GM21737 (cell line): ENCODE measurements around the gene CNOT4.
"Not testable (repeated sequence)": the region's sequence is repeated elsewhere in the genome, so short reads cannot be mapped to it uniquely, and the experiment has no call there.

Experiments
- ATAC-seq: cut with Tn5 transposase; IDR thresholded peaks from one replicate; pipeline ENCODE4 v1.9.1; 2021; ENCODE audit warnings: mild to moderate bottlenecking, moderate library complexity; ENCODE audit not compliant: unreplicated experiment

CNOT4 gene

DNA sequence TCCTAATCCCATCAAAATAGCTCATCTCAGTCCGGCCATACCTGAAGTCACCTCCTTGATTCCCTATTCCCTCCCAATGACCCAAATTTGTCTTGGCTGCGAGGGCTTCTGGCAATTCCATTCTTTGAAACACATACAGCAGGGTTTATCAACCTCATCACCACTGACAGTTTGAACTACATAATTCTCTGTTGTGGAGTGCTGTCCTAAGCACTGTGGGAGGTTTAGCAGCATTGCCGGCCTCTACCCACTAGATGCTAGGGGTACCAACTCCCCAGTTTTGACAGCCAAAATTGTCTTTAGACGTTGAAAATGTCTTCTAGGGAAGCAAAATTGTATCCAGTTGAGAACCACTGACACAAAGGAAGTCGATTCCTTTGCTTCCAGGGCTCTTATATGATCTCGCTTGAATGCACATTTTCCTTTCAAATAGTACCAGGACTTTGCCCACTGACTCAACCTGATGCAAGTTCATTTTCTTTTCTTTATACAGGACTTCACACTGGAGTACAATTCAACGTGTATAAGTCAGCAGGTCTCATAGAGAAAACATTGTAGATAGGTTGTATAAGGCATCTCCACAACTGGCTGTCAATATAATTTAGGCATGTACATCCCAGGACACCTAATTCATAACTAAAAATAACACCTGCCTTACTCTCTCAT, 142.9 kb downstream of the CNOT4 start:
- ATAC-seq: no peak

DNA sequence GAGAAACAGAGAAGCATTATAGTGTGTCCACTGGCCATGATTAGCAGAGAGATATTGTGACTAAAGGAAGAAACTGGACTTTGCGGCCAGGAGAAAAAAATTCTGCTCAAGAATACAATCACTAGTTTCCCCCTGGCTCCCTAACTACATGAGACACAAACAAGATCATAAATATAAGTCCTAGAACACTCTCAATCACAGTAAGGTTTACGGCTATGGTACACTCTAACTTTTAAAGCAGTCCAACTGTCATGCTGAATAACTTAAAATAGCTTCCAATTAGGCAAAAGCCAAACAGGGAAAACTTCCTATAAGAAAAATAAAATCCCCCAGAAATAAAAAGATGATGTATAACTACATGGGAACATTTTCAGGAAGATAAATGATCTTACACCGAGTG, 144.2 kb downstream of the CNOT4 start:
- ATAC-seq: no peak

DNA sequence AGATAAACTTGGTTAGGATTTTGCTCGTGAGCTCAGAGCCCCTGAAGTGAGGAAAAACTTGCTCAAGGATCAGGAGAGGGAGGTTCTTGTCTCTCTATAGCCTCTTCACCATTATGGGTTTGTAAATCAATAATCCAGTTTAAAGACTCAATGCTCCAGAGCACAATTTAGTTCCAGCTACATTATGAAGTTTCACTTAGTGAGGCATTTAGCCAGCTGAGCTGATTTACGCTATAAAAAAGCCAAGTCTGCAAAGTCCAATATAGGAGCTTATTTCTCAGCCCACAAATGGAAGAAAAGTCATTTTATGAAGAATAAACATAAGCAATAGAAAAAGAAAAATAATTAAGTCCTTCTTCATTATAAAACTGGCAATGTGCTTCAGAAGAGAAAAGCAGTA, 145.7 kb downstream of the CNOT4 start:
- ATAC-seq: no peak

DNA sequence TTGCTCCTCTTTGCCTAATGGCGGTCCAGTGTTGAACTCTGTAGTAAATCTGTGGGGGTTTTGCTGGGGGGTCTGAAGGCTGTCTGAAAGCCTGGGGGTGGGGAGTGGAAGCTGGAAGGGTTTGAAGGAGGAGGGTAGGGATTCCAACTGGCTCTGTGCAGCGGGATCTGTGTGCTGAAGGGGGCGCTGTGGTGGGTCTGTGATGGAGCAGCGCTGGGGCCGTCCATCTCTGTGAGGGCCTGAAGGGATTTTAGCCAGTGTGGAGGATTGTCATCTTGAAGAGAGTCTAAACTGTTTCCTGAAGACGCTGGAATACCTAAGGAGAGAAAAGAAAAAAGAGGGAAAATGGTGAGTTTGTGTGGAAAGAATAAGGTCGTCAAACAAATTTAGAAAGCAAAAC, 147.0 kb downstream of the CNOT4 start:
- no peak for ATAC-seq

DNA sequence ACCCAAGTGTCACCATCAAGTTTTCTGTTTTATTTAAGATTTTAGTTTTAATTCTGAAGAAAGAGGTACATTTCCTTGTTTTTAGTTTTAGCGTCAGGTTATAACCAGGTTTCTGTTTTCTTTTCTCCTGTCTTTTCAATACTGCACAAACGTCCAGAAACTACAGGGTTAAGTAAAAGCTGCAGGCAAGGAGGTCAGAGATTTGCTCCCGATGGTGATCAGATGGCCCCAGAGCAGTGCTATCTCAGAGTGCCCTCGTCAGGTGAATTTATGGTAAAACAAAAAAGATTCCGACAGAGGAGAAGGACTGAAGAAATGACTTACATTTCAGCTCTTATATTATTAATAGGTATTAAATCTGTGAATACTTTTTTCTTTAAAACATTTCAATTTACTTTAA, 148.1 kb downstream of the CNOT4 start:
- ATAC-seq: no peak

DNA sequence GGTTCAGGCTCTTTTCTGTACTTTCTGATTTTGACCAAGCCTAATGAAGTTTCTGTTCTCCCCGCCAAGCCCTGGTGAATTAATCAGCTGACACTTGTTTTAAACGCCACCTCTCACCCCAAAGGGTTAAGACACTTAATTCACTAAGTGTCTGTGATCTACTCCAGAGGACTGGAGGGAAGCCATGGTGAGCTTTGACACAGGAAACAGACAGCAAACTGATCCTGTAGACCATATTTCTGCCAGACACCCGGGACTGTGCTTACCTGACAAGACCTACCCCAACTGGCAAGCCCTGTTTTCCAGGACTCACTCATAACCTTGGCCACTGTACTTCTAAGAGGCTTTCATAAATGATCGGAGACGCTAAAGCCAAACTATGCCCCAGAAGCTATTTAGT, 150.3 kb downstream of the CNOT4 start:
- no peak for ATAC-seq

DNA sequence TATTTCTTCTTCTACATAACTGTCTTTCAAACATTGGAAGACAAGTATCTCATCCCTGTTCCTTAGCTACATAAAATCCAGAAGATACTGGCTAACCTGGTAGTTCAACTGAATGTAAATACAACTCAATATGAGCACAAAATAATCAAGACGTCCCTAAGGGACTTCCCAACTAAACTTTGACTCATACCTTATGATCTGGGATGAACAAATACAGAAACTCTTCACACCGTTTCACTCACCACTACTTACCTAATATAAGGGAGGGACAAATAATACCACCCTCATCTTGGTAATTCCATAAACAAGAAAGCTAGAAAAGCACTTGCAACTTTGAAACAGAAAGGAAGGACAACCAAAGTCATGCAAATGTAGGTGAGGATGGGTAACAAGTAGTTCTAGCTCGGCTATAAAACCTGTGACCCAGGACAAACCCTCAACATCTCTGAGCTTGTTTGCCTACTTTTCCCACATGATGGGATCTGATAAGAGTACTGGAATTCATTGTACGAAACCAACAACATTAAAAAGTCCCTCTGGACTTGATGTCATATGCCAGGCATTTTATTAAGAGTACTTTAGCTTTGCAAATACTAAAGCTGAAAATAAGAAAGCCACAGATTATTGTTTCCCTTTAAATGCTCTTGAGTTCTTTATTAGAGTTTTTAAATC, 154.4 kb downstream of the CNOT4 start:
- no peak for ATAC-seq

DNA sequence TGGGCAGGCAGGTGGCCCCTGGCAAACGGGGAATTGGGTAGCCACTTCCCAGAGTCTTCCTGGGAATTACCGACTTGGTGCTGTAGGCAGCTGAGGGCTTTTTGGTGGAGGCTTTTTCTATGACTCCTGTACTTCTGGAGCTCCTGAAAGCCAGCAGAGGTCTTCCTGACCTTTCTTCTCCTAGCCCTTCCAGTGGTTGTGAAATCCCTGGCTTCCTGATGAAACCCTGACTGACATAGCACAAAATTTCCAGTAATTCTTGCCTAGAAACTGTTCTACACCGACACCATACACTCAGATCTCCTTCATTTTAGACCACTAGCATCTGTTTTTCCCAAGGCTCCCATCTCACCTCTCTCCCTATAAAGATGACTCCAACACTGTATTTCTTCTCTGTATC, 156.1 kb downstream of the CNOT4 start:
- ATAC-seq: no peak

DNA sequence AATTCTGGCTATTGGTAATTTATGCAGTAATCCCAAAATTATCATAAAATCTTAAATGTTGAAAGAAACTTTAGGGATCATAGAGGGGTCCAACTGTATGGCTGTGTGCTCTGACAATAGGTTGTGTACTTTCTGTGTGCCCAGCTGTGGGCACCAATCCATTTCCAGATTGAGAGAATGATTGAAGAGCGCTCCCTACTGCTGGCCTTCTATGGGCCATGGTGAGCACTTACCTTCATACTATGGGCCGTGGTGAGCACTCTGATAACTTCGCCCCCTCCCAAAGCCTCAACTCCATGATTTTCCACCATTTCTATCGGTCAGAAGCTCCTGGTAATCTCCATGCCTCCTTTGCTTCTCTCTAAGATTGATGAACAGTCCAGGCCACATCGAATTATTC, 157.6 kb downstream of the CNOT4 start:
- no peak for ATAC-seq

DNA sequence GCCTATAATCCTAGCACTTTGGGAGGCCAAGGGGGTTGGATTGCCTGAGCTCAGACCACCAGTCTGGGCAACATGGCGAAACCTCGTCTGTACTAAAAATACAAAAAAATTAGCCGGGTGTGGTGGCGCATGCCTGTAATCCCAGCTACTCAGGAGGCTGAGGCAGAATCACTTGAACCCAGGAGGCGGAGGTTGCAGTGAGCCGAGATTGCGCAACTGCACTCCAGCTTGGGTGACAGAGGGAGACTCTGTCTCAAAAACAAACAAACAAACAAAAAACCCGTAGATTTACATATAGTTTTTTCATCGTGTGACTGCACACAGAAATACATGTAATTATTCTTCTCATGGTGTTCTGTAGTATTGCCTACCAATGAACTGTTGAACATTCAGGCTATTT, 158.8 kb downstream of the CNOT4 start:
- ATAC-seq: not testable (repeated sequence)

DNA sequence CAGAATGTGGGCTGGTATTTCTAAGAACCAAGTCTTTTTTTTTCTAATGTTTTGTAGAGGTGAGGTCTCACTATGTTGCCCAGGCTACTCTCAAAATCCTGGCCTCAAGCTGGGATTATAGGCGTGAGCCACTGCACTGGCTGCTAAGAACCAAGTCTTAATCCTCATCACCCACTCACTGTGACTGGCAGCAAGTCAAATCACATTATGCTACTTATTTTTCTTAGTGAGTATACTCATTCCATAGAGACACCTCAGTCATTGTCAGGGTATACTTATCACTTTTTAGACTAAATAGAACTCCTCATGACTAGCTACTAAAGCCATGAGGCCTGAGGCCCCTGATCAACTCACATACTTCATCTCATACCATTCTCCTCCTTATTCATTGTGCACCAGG, 160.2 kb downstream of the CNOT4 start:
- no peak for ATAC-seq

DNA sequence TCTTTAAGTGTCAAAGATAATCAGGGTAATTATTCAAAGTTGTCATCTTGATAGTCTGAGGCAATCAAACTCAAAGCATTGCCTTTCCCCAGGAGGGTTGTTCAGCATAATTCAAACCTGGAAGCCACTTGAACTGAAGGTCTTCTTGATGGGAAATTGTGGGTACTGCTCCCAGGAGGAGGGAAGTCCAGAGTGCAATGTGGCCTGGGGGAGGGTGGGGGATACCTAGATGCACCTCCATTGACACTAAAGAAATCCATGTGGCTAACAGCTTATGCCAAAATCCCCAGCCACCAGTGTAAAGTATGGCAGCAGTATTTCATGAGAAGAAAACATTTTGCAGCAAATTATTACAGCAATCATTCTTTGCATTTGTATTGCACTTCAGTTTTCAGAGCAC, 161.4 kb downstream of the CNOT4 start:
- ATAC-seq: no peak

DNA sequence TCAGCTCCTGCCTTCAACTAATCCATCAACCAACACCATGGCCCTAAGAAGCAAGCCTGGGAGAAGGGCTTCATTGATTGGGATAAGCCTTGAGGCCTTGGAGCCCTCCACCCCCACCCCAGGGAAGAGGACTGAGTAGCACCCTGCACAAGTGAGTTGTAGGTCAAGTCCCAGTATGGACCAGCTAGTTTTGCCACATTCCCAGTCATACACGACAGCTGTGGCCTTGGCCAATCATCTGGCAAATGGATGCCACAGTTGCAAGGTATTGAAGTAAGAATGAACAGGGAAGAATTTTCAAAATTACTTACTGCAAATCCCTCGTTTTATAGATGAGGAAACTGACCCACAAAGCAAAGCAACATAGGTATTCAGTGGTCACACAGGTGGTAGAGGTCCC, 166.5 kb downstream of the CNOT4 start:
- no peak for ATAC-seq

DNA sequence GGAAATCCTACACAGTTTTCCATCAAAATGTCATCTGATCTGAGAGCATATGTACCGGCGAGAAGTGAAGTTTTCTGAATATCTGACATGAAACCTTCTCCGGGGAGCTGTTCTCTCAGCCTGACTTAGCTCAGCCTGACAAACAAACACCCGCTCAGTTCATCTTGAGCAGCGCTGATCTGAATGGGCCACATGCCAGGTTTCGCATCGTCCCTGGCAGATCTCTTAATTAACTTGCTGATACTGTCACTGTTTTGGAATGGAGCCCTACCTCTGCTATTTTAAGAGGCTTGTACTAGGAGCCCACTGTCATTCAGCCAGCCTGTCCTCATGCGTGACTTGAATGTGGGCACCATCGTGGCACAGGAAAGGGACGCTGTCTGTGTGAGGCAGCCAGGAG, 167.0 kb downstream of the CNOT4 start:
- ATAC-seq: no peak

DNA sequence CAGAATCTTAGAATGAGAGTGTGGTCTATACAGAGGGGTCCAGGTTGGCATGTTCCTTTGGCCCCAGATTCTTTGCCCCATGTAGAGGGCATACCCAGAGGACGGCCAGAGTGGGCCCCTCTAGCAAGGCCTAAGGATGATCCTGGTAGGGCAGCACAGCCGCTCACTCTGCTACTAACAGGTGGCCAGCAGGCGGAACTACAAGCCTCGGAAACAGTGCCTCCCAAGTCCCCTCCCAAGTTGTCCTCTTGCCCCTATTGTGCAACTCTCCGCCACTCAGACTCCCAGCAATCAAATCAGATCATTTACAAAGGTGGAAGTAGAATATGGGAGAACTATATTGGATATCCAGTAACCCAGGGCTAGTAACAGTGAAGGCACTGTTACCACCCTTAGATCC, 168.9 kb downstream of the CNOT4 start:
- ATAC-seq: no peak

DNA sequence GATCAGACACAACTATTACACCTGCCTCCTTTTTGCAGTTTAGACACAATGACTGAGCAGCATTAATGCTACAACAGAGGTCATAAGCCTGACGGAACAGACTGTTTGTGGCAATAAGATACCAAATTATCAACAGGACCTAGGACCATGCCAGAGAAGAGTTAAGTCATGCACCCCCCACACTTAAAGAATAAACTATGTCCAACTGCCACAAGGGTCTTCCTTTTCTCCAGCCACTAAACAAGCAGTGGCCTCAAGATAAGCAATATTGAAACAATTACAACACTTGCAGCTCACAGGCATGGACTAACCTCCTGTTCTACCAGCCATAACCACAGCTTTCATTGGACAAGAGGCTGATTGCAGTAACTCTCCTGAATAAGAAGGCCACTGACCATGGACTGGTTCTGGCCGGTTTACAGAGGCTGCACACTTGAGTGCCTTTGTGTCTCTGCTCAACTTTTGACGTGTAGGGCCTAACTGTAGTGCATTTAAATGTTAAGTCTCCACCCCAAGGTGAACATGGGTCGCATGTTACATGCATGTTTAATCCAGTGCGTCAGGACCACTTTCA, 171.8 kb downstream of the CNOT4 start:
- ATAC-seq: no peak

DNA sequence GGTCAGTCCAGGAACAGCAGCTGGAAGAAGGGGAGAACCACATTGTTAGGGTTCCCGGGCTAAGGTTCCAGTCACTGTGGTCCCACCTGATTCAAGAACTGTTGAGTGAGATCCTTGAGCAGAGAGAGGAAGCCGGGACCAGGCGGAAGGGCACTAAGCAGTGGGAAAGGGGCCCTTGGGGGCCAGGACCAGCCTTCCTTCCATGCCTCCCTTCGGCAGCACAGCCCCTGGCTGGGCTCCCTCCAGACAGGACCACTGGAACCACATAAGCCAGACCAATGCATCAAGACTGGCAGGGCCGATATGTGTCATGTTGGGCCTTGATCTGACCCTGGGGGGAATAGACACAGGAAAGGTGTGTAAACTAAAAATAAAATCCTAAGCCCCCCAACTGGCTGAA, 172.4 kb downstream of the CNOT4 start:
- no peak for ATAC-seq

DNA sequence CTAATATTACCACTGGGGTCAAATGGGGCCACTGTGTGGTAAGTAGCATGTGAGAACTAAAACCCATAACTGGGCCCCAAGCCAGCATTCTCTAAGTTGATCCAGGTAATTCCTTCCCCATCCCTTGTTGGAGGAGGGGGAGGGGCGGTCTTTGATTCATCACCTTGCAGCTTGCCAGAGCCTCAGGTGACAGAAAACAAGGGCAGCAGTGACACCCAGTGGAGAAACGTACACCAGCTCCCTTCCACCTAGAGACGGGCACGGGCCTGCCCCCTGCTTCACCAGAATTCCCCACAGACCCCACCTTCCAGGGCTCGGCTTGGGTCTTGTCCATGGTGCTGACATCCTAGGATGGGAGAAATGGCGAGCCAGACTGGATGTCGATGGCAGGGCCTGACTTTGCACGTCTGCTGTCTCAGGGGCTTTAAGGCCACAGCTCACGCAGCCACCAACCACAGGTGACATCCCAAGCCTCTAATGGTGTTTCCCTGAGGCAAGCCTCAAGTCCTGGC, 174.2 kb downstream of the CNOT4 start:
- no peak for ATAC-seq

DNA sequence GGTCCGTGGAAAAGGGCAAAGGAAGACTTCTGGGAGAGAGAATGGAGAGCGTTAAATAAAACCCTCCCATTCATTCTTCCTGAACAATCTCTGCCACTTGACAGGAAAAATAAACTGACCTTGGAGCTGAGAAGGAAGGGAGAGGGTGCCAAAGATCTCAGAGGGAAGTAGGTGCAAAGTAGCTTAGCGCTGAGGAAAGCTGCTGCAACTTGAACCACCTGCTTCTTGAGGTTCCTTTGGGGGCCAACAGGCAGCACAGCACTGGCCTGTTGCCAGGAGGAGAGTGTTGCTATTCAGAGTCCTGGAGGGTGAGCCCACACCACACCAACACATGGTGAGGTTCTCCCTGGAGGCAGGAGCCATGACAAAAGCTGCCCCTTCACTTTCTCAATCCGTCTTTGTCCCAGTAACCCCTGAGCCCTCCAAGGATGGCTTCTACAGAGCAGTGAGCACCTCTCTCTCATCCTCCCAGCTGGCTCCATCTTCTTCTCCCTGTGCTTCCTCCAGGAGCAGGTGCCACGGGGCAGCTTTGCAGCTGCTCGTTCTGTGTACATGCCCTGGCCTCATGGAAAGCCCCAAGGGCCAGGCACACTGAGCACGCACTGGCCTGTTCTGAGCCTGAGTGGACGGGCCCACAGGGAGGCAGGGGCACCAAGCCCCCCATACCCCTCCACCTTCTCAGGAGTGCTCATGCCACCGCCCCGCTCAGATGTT, 174.9 kb downstream of the CNOT4 start:
- no peak for ATAC-seq

DNA sequence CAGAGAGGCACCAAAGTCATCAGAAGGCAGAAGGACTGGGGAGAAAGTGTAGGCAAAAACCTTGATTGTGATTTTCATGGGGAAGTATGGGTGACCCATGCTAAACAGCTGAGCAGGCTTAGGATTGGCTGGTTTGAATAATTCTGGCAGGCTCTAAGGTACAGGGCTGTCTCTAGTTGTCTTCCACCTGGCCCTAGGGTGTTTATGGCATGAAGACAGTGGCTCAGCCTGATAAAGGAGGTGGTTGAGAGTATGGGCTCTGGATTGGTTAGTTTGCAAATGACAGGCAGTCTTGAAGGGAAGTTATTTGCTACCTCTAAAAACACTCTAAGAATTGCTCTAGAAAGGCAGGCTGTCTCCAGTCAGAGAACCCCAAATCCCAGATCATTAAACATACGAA, 176.0 kb downstream of the CNOT4 start:
- no peak for ATAC-seq

DNA sequence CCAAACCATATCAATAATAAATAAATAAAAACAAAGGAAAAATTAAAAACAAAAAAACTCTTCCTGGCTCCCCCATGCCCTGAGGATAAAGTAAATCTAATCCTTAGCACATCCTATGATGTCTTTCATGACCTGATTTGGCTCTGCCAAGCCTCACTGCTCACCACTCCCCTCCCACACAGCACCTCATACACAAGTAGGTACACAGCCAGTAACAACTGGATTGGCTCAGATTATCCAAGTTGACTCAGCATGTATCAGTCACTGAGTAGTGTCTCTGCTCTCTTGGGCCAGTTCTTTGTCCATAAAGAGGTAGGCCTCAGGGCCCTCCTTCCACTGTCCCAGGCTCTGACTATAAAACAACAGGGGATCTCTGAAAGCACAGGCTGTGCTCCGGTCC, 176.7 kb downstream of the CNOT4 start:
- ATAC-seq: no peak

DNA sequence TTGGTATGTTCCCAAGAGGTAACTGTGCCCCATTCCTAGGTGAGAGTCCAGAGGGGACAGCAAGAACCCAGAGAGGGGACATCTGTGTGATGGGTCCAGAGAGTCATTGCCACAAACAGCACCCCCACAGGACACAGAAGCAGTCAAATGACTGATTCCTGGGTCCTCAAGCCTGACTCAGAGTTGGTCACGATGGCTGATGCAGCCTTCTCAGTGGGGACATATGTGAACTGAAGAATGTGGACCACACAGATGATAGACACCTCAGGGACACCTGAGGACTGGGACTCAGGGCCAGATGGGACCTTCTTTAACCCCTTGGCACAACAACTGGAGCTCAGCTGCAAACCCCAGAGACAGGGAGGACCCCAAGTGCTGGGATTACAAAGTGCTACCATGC, 179.8 kb downstream of the CNOT4 start:
- ATAC-seq: no peak
